SK-N-MC (cell line): ENCODE data around the gene ZMIZ2.

ENCODE experiments used
- EZH2 ChIP-seq: fragments of 200-600 bp; sonication (generic); IDR thresholded peaks from one replicate; pipeline ENCODE4 v1.6.1; 2017; ENCODE audit warnings: antibody characterized with exemption
- FOXP2 ChIP-seq: optimal IDR thresholded peaks from 2 replicates; pipeline ENCODE3; 2011; ENCODE audit warnings: mild to moderate bottlenecking, moderate library complexity; ENCODE audit not compliant: insufficient read depth; ENCODE audit errors: extremely low read length, control extremely low read depth
- POLR2AphosphoS5 ChIP-seq: IDR thresholded peaks from 2 replicates; pipeline ENCODE4 v1.6.1; 2012; ENCODE audit warnings: mild to moderate bottlenecking, low read depth, low read length, borderline replicate concordance

DNA sequence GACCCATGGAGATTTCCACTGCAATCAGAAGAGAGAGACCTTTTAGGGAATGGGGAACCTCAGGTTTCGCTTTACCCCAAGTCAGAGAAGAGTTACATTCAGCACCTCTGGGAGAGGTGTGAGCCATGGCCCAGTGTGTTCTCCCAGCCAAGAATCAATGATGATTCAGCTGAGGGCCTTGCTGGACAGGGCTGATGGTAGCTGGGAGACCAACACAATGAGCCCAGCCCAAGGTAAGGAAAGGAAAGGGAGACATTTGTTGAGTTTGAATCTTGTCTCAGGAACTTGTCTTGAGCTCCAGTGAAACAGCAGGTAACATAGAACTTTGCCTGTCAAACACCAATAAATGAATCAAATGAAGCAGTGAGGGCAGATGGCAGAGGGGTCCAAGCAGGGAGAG lies 33.8 kb downstream of the ZMIZ2 start:
- TF ChIP-seq POLR2AphosphoS5 (no peak), EZH2 (no peak), FOXP2 (no peak)
